GM23248 (cell line): ENCODE results near the gene IL19.

Source experiments
- EZH2 ChIP-seq: fragments of 200-600 bp; sonication (generic); IDR thresholded peaks from 2 replicates; pipeline ENCODE4 v1.6.1; 2018; ENCODE audit warnings: antibody characterized with exemption, mild to moderate bottlenecking; ENCODE audit not compliant: insufficient read depth, poor library complexity, severe bottlenecking
- EZH2phosphoT487 ChIP-seq: fragments of 200-600 bp; sonication (generic); IDR thresholded peaks from 2 replicates; pipeline ENCODE4 v1.6.1; 2018; ENCODE audit warnings: antibody characterized with exemption, moderate library complexity, mild to moderate bottlenecking, low read depth; ENCODE audit not compliant: insufficient read depth

DNA sequence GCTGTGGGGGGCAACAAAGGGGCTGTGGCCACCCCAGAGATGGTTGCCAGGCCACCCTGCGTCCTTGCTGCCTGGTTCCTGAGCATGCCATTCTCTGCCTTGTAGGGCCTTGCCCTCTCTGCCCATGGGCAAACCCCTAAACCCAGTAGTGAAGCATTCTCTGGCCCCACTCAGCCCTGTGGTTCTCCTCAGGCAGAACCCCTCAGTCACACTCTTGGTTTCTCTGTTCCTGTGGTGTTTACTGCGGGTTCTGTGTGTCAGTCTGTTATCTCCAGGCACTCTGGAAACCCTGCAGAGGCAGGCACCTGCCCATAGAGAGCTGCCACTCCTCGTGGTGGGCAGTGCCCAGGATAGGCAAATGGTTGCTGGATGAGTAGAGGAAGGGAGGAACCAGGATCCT is 41.1 kb upstream of the IL19 start:
- TF ChIP-seq EZH2phosphoT487 (no peak), EZH2 (no peak)
